C4-2B (cell line): ENCODE data around the gene HRG.

Experiments
- ZFX ChIP-seq: fragments of 450-650 bp; IDR thresholded peaks from 2 replicates; pipeline ENCODE4 v1.6.1; 2017
- TF ChIP-seq, protein P1 (sequence below): fragments of 450-650 bp; conservative IDR thresholded peaks from 2 replicates; pipeline ENCODE4 v1.5.1; 2017; ENCODE audit warnings: mild to moderate bottlenecking

DNA sequence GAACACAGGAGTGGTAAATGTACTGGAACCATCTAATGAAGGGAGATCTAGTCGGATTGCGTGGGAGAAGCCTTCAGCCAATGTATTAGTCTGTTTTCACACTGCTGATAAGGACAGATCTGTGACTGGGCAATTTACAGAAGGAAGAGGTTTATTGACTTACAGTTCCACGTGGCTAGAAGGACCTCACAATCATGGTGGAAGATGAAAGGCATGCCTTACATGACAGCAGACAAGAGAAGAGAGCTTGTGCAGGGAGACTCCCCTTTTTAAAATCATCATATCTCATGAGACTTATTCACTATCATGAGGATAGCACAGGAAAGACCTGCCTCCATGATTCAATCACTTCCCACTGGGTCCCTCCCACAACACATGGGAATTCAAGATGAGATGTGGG, 17.0 kb downstream of the HRG start:
- TF ChIP-seq, protein P1, sequence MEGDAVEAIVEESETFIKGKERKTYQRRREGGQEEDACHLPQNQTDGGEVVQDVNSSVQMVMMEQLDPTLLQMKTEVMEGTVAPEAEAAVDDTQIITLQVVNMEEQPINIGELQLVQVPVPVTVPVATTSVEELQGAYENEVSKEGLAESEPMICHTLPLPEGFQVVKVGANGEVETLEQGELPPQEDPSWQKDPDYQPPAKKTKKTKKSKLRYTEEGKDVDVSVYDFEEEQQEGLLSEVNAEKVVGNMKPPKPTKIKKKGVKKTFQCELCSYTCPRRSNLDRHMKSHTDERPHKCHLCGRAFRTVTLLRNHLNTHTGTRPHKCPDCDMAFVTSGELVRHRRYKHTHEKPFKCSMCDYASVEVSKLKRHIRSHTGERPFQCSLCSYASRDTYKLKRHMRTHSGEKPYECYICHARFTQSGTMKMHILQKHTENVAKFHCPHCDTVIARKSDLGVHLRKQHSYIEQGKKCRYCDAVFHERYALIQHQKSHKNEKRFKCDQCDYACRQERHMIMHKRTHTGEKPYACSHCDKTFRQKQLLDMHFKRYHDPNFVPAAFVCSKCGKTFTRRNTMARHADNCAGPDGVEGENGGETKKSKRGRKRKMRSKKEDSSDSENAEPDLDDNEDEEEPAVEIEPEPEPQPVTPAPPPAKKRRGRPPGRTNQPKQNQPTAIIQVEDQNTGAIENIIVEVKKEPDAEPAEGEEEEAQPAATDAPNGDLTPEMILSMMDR, result no peak
- TF ChIP-seq ZFX, result no peak
